ENCODE results near the gene SHTN1.

SHTN1 gene

GRCh38 chr10:116835658-116836057 lies 169.3 kb downstream of the SHTN1 start:
- no peak for DNase-seq (ENCODE audit: low read depth in 2 of 2)

- no peak for DNase-seq (ENCODE audit: low read depth in 2 of 2)
Observed at GRCh38 chr10:116833986-116834985, 170.7 kb downstream of the SHTN1 start.

GRCh38 chr10:116831790-116832189 lies 173.2 kb downstream of the SHTN1 start:
- no peak for DNase-seq (ENCODE audit: low read depth in 2 of 2)
